NB4 (cell line): ENCODE measurements around the gene BRINP2.

Experiments
- DNase-seq: peaks from one replicate; pipeline ENCODE4 v3.0.0; 2010; ENCODE audit warnings: low read depth
- H3K4me3 ChIP-seq: one replicate; pipeline ENCODE4 v1.5.1; 2011; ENCODE audit warnings: mild to moderate bottlenecking, low read depth, low read length, moderate library complexity
- CTCF ChIP-seq: IDR thresholded peaks from one replicate; pipeline ENCODE4 v1.5.1; 2012; ENCODE audit warnings: low read depth, low read length
- MAX ChIP-seq: IDR thresholded peaks from 2 replicates; pipeline ENCODE4 v1.6.1; 2011; ENCODE audit warnings: low read depth, low read length
- MYC ChIP-seq: IDR thresholded peaks from 2 replicates; pipeline ENCODE4 v1.6.1; 2011; ENCODE audit warnings: low read depth, low read length
- POLR2A ChIP-seq: IDR thresholded peaks from 2 replicates; pipeline ENCODE4 v1.6.1; 2011; ENCODE audit warnings: mild to moderate bottlenecking; ENCODE audit not compliant: insufficient read length; ENCODE audit errors: extremely low read depth

BRINP2 gene

GRCh38 chr1:177235350-177235749 lies 64.6 kb downstream of the BRINP2 start:
- TF ChIP-seq POLR2A (no peak), MYC (no peak), CTCF (no peak), MAX (no peak)
- no peak overlapping the region for H3K4me3 ChIP-seq
- no peak for DNase-seq

GRCh38 chr1:177236962-177237361 lies 66.2 kb downstream of the BRINP2 start:
- DNase-seq = no peak

GRCh38 chr1:177238967-177239366 lies 68.2 kb downstream of the BRINP2 start:
- no peak for DNase-seq
- H3K4me3 ChIP-seq = no peak overlapping the region
- TF ChIP-seq MAX (no peak), CTCF (no peak), POLR2A (no peak), MYC (no peak)

More at GRCh38 chr1:177236962-177237361, 66.2 kb downstream of the BRINP2 start:
- no peak overlapping the region for H3K4me3 ChIP-seq
- no peak for TF ChIP-seq CTCF
- no peak for TF ChIP-seq MAX
- TF ChIP-seq MYC = no peak
- no peak for TF ChIP-seq POLR2A

- no peak for DNase-seq
- H3K4me3 ChIP-seq = no peak overlapping the region
- TF ChIP-seq MYC (no peak), POLR2A (no peak), CTCF (no peak), MAX (no peak)
Measured at GRCh38 chr1:177239792-177240191, 69.0 kb downstream of the BRINP2 start.

GRCh38 chr1:177243773-177244172 lies 73.0 kb downstream of the BRINP2 start:
- TF ChIP-seq CTCF (no peak), MAX (no peak), MYC (no peak), POLR2A (no peak)
- DNase-seq = no peak
- H3K4me3 ChIP-seq = no peak overlapping the region
